ENCODE measurements around the gene PCSK2. TPM values are rescaled to one million over a fixed set of nuclear protein-coding genes. Genes with fewer than 3 reads are reported as not detected.

Gene PCSK2
- polyA plus RNA-seq, 2 of the 4 experiments (the other 2 are of a cell fraction), result 0.01 TPM; not detected in 1

DNA sequence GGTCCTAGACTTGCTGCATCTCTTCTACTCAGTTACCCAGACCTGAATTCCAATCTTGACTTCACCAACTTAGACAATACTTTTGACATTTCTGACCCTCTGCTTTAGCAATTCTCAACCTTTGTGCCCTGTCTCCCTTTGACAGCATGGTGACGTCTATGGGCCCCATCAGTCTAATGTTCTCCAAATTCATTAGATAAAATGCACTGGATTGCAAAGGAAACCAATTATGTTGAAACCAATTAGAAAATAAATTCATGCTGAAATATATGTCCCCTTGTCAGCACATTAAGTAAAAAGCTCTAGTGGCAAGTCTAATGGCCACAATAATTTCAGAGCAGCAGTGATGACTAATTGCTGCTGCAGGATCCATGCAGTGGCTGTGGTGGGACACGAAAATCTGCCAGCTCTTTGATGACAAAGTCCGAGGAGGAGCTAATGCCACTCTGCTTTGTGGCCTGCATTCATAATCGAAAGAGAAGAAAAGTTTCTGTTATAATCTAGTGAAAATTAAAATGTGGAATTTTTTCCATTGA is 240.3 kb downstream of the PCSK2 start:
- TF ChIP-seq ZFP36 (IDR thresholded peaks at IDR 0.05; ENCODE audit: borderline replicate concordance, partially characterized antibody) (no peak), CHD4 (IDR thresholded peaks at IDR 0.05; ENCODE audit: borderline replicate concordance) (no peak), HOXB13 (CRISPR knock-in tag; IDR thresholded peaks at IDR 0.05; ENCODE audit: low read depth) (no peak), POLR2AphosphoS2 (conservative IDR thresholded peaks at IDR 0.05; ENCODE audit: low read length) (no peak), NFE2L2 (conservative IDR thresholded peaks at IDR 0.05; ENCODE audit: low read length) (no peak), PHF8 (IDR thresholded peaks at IDR 0.05; ENCODE audit: borderline replicate concordance, low read depth) (no peak), CEBPB (IDR thresholded peaks at IDR 0.05) (no peak), NPAS2 (CRISPR knock-in tag; IDR thresholded peaks at IDR 0.05; ENCODE audit: borderline replicate concordance) (no peak), RAD21 (conservative IDR thresholded peaks at IDR 0.05 in 1 of 2, IDR thresholded peaks at IDR 0.05 in 1 of 2) (no peak), FOSB (CRISPR knock-in tag; IDR thresholded peaks at IDR 0.05) (no peak), HDAC2 (IDR thresholded peaks at IDR 0.05) (no peak), TP53 (CRISPR knock-in tag; IDR thresholded peaks at IDR 0.05) (no peak)
- TF ChIP-seq, protein P1, sequence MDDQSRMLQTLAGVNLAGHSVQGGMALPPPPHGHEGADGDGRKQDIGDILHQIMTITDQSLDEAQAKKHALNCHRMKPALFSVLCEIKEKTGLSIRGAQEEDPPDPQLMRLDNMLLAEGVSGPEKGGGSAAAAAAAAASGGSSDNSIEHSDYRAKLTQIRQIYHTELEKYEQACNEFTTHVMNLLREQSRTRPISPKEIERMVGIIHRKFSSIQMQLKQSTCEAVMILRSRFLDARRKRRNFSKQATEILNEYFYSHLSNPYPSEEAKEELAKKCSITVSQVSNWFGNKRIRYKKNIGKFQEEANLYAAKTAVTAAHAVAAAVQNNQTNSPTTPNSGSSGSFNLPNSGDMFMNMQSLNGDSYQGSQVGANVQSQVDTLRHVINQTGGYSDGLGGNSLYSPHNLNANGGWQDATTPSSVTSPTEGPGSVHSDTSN (IDR thresholded peaks at IDR 0.05), result no peak
- TF ChIP-seq, protein P2, sequence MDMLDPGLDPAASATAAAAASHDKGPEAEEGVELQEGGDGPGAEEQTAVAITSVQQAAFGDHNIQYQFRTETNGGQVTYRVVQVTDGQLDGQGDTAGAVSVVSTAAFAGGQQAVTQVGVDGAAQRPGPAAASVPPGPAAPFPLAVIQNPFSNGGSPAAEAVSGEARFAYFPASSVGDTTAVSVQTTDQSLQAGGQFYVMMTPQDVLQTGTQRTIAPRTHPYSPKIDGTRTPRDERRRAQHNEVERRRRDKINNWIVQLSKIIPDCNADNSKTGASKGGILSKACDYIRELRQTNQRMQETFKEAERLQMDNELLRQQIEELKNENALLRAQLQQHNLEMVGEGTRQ (IDR thresholded peaks at IDR 0.05), result no peak
- no peak overlapping the region for H3K27ac ChIP-seq
- H3K4me1 ChIP-seq, result no peaks in the 10 kb centered on the region
- CTCF ChIA-PET, result interaction anchor here (1.2 to 1.8 kb wide), 2 partner anchors 36 to 37 kb away, joined by 4 to 7 read pairs; no protein-coding TSS in a partner anchor
- ATAC-seq, result no peak
- no peak overlapping the region for H3K4me2 ChIP-seq
- no peaks in the 10 kb centered on the region for H3K9me3 ChIP-seq
- POLR2A ChIA-PET, result no interaction called here
- FAIRE-seq, result no peak
- no peak overlapping the region for H3K4me3 ChIP-seq
- 29% methylated on average over 4 of the region's 4 CpGs for WGBS (ENCODE audit: missing lambda C conversion rate)
- no peak for DNase-seq (ENCODE audit: low read depth in 1 of 2, low spot score in 1 of 2)

DNA sequence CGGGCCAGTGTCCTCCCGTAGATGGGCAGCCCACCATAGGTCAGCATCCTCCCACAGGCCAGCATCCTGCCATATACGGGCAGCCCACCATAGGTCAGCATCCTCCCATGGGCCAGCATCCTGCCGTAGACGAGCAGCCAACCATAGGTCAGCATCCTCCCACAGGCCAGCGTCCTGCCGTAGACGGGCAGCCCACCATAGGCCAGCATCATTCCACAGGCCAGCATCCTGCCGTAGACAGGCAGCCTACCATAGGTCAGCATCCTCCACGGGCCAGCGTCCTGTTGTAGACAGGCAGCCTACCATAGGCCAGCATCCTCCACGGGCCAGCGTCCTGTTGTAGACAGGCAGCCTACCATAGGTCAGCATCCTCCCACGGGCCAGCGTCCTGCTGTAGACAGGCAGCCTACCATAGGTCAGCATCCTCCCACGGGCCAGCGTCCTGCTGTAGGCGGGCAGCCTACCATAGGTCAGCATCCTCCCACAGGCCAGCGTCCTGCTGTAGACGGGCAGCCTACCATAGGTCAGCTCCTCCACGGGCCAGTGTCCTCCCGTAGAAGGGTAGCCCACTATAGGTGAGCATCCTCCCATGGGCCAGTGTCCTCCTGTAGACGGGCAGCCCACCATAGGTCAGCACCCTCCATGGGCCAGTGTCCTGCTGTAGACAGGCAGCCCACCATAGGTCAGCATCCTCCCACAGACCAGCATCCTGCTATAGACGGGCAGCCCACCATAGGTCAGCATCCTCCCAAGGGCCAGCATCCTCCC is 241.4 kb downstream of the PCSK2 start:
- 48% methylated on average over 22 of the region's 24 CpGs for WGBS (ENCODE audit: missing lambda C conversion rate)
- ChIA-PET POLR2A (no interaction called here), CTCF (interaction anchor here (1.2 to 1.8 kb wide), 2 partner anchors 10 to 37 kb away, joined by 3 to 7 read pairs; no protein-coding TSS in a partner anchor)
- Histone ChIP-seq H3K9me3 (no peaks in the 10 kb centered on the region), H3K4me3 (no peak overlapping the region), H3K27ac (no peak overlapping the region), H3K4me2 (no peak overlapping the region), H3K4me1 (no peaks in the 10 kb centered on the region)
- DNase-seq (ENCODE audit: low read depth in 1 of 2, low spot score in 1 of 2), result no peak
- FAIRE-seq, result no peak
- ATAC-seq, result no peak
- TF ChIP-seq, protein P3, sequence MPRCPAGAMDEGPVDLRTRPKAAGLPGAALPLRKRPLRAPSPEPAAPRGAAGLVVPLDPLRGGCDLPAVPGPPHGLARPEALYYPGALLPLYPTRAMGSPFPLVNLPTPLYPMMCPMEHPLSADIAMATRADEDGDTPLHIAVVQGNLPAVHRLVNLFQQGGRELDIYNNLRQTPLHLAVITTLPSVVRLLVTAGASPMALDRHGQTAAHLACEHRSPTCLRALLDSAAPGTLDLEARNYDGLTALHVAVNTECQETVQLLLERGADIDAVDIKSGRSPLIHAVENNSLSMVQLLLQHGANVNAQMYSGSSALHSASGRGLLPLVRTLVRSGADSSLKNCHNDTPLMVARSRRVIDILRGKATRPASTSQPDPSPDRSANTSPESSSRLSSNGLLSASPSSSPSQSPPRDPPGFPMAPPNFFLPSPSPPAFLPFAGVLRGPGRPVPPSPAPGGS (IDR thresholded peaks at IDR 0.05), result no peak
- TF ChIP-seq ZFP36 (IDR thresholded peaks at IDR 0.05; ENCODE audit: borderline replicate concordance, partially characterized antibody) (no peak), JUNB (IDR thresholded peaks at IDR 0.05) (no peak), FOSL2 (IDR thresholded peaks at IDR 0.05) (no peak), FOSL2 (CRISPR knock-in tag; IDR thresholded peaks at IDR 0.05) (no peak), RCOR1 (IDR thresholded peaks at IDR 0.05; ENCODE audit: low read depth, low read length) (no peak), HOXB13 (CRISPR knock-in tag; IDR thresholded peaks at IDR 0.05; ENCODE audit: low read depth) (no peak), EP300 (IDR thresholded peaks at IDR 0.05) (no peak), NFE2L2 (conservative IDR thresholded peaks at IDR 0.05; ENCODE audit: low read length) (no peak), POLR2A (IDR thresholded peaks at IDR 0.05; ENCODE audit: low read length) (no peak), HEYL (CRISPR knock-in tag; IDR thresholded peaks at IDR 0.05) (no peak), HOXB5 (CRISPR knock-in tag; IDR thresholded peaks at IDR 0.05) (no peak)
- TF ChIP-seq, protein P2 (IDR thresholded peaks at IDR 0.05), result no peak
- TF ChIP-seq, protein P4, sequence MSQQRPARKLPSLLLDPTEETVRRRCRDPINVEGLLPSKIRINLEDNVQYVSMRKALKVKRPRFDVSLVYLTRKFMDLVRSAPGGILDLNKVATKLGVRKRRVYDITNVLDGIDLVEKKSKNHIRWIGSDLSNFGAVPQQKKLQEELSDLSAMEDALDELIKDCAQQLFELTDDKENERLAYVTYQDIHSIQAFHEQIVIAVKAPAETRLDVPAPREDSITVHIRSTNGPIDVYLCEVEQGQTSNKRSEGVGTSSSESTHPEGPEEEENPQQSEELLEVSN (IDR thresholded peaks at IDR 0.05; ENCODE audit: borderline replicate concordance, low read depth), result no peak
- TF ChIP-seq, protein P5, sequence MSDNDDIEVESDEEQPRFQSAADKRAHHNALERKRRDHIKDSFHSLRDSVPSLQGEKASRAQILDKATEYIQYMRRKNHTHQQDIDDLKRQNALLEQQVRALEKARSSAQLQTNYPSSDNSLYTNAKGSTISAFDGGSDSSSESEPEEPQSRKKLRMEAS (IDR thresholded peaks at IDR 0.05), result no peak
- TF ChIP-seq, protein P6, sequence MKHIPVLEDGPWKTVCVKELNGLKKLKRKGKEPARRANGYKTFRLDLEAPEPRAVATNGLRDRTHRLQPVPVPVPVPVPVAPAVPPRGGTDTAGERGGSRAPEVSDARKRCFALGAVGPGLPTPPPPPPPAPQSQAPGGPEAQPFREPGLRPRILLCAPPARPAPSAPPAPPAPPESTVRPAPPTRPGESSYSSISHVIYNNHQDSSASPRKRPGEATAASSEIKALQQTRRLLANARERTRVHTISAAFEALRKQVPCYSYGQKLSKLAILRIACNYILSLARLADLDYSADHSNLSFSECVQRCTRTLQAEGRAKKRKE (CRISPR knock-in tag; IDR thresholded peaks at IDR 0.05; ENCODE audit: low read depth), result no peak
- TF ChIP-seq, protein P1 (IDR thresholded peaks at IDR 0.05), result no peak
- TF ChIP-seq, protein P7, sequence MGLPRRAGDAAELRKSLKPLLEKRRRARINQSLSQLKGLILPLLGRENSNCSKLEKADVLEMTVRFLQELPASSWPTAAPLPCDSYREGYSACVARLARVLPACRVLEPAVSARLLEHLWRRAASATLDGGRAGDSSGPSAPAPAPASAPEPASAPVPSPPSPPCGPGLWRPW (IDR thresholded peaks at IDR 0.05), result no peak

Data from A549 (cell line).